Activated CD8-positive, alpha-beta memory T cell treated with anti-CD3 and anti-CD28 coated beads for 36 hours (primary cell): ENCODE results near the gene MORN1. TPM values are rescaled to one million over a fixed set of nuclear protein-coding genes. Genes with fewer than 3 reads are reported as not detected.

Experiments
- CTCF ChIA-PET: fragments of 350-600 bp; sonication (Branson Sonifier 250); formaldehyde crosslinking; loops from one replicate; lab custom pipeline; 2021; ENCODE audit warnings: antibody characterized with exemption; lab: Charles Lee
- POLR2A ChIA-PET: fragments of 350-600 bp; sonication (Branson Sonifier 250); formaldehyde crosslinking; loops from one replicate; lab custom pipeline; 2021; ENCODE audit warnings: antibody characterized with exemption; lab: Charles Lee
- total RNA-seq, 2 experiments: library from RNA; stranded (reverse); gene quantifications; one replicate each; pipeline ENCODE4 v1.2.3, GENCODE V29; 2021

Gene MORN1
- total RNA-seq, 2 experiments from 2014 or later, result 8.7 to 9.9 TPM

DNA sequence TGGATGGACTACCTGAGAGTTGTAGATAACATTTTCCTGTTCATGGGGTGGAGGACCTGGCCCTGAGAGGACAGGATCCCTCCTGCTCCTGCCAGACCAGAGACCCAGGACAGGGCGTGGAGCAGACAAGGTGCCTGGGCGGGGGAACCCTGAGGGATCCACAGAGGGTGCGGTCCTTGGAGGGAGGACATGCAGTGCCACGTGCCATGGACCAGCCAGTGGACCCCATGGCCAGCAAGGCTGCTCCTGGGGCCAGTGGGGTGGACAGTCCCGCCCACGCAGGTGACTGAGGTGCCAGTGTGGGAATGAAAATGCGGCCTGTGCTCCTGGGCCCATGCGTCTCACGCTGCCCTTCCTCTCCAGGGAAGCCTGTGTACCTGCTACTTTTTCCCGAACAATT is 3.9 kb upstream of the MORN1 start:
- CTCF ChIA-PET, result interaction anchor here (1.8 kb wide), 1 partner anchor 200 kb away, joined by 6 read pairs; no protein-coding TSS in a partner anchor
- POLR2A ChIA-PET, result interaction anchor here (0.6 kb wide), 1 partner anchor 1131 kb away, joined by 7 read pairs; no protein-coding TSS in a partner anchor

GRCh38 chr1:2394761-2395160 is 3.4 kb upstream of the MORN1 start:
- POLR2A ChIA-PET, result no interaction called here
- CTCF ChIA-PET, result interaction anchor here (1.8 kb wide), 1 partner anchor 199 kb away, joined by 6 read pairs; no protein-coding TSS in a partner anchor

DNA sequence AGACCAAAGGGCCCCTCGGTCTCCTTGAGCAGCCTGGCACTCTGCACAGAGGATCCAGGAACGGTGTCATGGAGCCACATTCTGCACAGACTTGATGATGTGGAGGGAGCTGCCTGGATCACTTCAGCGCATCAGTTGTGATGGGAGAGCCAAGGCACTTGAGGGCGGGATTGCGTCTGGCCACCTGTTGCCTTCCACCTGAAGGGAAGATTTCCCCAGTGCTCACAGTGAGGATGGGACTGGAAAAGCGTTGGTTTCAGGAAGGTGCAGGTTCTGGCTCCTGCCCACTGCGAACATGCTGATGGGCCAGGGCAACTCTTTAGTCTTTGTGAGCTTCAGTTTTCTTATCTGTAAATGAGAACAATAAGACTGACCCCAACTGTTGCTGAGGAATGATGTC is 2.9 kb upstream of the MORN1 start:
- CTCF ChIA-PET, result interaction anchor here (1.3 to 1.8 kb wide), 2 partner anchors 13 to 199 kb away, joined by 3 to 6 read pairs; no protein-coding TSS in a partner anchor
- POLR2A ChIA-PET, result no interaction called here

DNA sequence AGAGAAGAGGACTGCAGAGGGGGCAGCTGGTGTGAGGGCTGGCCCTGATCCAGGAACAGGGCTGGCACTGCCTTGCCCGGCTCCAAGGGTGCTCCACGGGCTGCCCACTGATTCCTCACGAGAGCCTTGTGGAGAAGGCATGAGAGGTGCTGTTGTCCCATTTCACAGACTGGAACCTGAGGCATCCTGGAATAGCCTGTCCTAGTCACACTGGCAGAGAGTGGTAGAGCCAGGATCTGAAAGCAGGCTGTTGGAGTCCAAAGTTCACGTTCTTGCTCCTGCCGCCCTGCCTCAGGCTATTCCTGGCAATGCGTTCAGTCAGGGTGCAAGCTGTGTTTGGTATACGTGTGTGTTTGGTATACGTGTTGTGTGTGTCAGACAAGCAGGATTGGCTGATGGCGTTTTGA is 2.1 kb upstream of the MORN1 start:
- POLR2A ChIA-PET, result no interaction called here

GRCh38 chr1:2392686-2393085 is 1.3 kb upstream of the MORN1 start:
- CTCF ChIA-PET, result no interaction called here
- POLR2A ChIA-PET, result interaction anchor here (0.6 kb wide), 1 partner anchor 164 kb away, joined by 4 read pairs; no protein-coding TSS in a partner anchor

More for the DNA sequence above, 2.1 kb upstream of the MORN1 start:
- CTCF ChIA-PET, result interaction anchor here (0.6 to 1.8 kb wide), 3 partner anchors 14 to 198 kb away, joined by 3 to 6 read pairs (median 3); no protein-coding TSS in a partner anchor

DNA sequence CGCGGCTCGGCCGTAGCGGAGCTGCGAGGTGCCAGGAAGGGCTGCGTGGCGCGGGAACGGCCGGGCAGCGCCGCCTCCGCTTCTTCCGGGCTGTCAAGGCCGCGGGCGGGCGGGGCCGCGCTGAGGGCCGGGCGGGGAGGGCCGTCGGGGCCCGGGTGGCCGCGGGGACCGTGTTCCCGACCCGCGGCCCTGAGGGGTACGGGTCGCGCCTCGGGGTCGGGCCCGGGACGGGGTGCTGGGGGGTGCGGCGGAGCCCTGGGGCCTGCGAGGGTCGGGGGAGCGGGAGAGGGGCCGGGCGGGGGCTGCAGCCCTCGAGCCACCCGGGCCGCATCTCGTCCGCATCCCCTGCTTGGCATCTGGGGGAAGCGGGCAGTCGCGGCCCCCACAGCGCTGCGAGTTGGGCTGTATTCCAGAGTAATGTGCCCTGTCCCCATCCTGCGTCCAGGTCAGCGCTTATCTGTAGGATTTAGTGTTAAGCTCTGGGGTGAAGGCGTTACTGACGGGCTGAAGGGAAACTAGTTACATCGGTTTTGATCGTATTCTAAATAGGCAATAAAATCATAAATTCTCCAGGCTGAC is 666 bp upstream of the MORN1 start:
- POLR2A ChIA-PET, result interaction anchor here (0.6 to 1.1 kb wide), 9 partner anchors 24 to 197 kb away, joined by 3 to 6 read pairs (median 4); partner anchors contain the start of gene FAAP20
- CTCF ChIA-PET, result interaction anchor here (0.8 to 2.3 kb wide), 3 partner anchors 10 to 25 kb away, joined by 3 to 12 read pairs (median 3); no protein-coding TSS in a partner anchor

DNA sequence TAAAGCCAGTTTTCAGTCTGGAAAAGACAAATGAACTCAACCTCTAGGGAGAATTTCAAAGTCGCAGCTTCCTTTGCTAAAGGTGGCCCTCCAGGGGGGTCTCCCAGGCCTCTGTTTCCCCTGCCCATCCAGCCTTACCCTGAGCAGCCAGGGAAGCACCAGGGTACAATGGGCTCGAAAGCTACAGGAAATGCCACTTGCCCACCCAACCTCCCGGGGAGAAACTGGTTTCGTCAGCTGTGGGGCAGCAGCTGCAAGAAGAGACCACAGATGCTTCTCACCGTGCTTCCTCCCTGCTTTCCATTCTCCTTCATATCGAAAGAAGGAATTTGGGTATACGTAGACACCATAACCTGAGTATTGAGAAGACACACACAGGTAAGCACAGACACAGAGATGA is 1.7 kb downstream of the MORN1 start:
- CTCF ChIA-PET, result interaction anchor here (1.4 to 2.0 kb wide), 2 partner anchors 11 to 194 kb away, joined by 3 to 11 read pairs; partner anchors contain the start of gene FAAP20
- POLR2A ChIA-PET, result no interaction called here

- POLR2A ChIA-PET, result interaction anchor here (0.9 kb wide), 1 partner anchor 159 kb away, joined by 3 read pairs; no protein-coding TSS in a partner anchor
These were observed 3.1 kb downstream of the MORN1 start for GRCh38 chr1:2388004-2388913.

DNA sequence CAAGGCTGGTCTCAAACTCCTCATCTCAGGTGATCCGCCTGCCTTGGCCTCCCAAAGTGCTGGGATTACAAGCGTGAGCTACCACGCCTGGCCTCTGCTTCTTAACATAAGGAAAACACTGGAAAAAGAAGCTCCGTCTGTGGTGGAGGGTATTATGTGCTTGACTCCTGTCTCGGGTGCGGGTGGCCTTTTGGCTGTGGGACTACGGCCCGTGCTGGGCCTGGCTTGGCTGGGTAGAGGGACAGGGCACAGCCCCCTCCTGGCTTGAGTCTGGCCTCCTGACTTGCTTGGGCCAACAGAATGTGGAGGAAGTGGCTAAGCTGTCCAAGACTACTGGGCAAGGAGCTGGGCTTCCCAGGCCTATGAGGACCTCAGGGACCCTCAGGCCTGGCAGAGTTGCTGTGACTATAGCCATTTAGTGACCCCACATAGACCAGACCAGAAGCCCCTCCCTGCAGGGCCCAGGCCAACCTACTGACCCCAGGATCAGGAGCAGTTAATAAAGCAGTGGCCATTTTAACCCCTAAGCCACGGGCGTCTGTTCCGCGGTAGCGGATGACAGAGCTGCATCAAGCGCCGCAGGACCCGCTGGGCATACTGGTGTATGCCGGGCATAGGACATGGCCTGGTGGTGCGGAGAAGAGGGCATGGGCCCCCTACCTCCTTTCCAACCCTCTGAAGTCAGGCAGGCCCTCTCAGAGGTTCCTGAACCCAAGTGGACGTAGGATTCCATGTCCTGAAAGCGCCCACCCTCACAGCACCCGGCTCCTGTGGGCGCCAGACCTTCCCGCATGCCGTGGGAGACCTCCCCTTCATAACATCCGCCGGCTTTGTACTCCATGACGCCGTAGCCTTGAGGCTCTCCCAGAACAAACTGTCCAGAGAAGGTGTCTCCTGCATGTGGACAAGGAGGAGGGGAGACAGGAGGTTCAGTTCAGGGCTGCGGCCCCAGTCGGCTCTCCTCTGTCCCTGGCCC is 4.4 kb downstream of the MORN1 start:
- CTCF ChIA-PET, result interaction anchor here (1.5 kb wide), 1 partner anchor 192 kb away, joined by 4 read pairs; the partner anchor contains the start of gene FAAP20
- POLR2A ChIA-PET, result no interaction called here

More at GRCh38 chr1:2388004-2388913, 3.1 kb downstream of the MORN1 start:
- CTCF ChIA-PET, result interaction anchor here (0.7 to 1.5 kb wide), 3 partner anchors 96 to 193 kb away, joined by 3 to 4 read pairs (median 4); partner anchors contain the start of gene FAAP20

DNA sequence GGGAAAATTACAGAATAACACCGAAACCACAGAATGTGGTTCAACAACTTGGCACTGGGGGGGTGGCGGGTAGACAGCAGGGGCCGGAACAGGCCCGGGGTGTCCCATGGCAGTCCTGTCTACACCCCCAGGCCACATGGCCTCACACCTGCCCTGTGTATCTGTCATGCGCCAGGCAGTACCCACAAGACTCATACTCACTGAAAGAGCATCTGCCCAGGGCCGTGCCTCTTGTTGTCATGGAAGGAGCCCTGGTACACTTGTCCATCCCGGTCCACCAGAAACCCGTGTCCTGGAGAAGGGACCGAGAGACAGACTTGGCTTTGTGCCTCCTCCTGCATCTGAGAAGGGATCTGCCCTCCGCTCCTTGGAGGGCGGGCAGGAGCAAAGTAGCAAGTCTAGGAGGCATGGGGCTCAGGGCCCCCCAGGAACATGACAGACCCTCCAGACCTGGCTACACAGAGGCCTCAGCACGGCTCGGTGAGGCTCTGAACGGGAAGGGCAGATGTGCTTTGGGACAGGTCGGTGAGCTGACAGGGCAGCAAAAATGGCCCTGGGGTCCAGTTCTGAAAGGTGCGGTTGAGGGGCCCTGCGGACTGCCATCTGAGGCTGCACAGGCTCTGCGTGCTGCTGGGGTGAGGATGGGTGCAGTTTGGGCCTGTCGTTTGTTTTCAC is 5.6 kb downstream of the MORN1 start:
- ChIA-PET CTCF (no interaction called here), POLR2A (no interaction called here)

DNA sequence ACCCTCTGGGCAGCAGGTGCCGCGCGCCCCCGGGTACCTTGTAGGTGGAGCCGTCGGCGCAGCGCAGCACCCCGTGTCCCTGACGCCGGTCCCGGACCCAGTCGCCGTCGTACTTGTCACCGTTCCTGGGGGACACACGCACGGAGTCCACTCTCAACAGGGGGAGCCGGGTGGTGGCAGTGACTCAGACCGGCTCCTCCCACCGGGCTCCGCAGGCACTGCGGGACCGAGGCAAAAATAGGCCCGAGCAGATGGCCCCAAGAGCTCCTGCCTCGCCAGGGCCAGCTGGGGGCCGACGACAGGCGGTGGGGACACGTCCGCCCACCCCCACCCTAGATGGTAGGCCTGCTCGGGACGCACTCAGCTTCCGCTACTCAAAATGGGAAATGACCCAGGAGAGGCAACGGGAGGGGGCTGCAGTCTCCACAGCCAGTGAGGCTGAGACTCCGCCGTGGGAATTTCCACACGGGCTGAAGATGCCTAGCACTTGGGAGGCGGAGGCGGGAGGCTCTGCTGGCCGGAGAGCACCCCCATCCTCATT is 6.3 kb downstream of the MORN1 start:
- POLR2A ChIA-PET, result no interaction called here
- CTCF ChIA-PET, result interaction anchor here (8.2 kb wide), 1 partner anchor 189 kb away, joined by 75 read pairs; the partner anchor contains the start of gene FAAP20

DNA sequence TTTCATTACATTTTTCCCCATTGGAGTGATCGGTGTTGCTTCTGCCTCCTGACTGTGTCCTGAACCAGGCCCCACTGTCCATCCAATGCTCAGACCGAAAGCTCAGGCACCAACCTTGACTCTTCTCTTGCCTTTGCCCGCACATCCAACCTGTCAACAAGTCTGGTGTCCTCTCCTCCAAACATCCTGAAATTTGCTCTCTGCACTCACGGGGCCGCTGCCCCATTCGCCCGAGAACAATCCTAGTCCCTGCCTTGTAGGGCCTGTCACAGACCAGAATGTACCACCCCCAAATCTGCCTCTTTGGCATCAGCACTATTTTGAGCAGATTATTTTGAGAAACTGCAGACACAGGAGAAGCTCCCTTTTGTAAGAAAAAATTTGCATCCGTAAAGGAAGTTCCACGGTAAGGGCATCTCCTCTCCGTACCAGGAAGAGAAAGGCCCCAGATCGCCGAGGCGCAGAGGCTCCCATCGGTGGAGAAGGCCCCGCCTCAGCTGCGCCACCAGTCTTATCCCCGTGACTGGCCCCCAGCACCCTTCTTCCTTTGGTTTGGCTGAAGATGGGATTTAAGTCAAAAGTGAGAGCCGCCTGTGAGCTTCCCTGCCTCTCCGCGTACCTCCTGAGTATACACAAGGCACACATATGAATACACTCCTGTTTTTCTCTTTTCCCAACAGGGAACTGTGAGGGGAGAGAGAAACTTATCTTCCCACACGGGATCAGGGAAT is 7.1 kb downstream of the MORN1 start:
- ChIA-PET POLR2A (no interaction called here), CTCF (interaction anchor here (8.2 kb wide), 1 partner anchor 189 kb away, joined by 75 read pairs; the partner anchor contains the start of gene FAAP20)

DNA sequence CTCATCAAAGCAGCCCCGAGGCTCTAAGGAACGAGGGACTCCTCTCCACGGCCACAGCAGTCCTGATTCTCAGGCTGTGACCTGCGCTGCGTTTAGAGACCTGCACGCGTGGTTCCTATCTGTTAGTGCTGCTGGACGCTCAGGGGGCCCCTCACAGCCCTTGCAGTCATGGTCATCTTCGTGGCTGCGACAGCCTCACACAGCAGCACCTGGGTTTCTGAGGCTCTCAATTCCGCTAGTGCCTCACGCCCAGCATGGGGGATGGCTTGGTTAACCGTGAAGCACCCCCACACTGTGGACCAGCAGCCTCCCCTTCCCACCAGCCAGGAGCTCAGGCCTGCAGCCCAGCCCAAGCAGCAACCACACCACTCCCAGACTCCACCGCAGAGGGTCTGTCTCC is 7.8 kb downstream of the MORN1 start:
- ChIA-PET CTCF (interaction anchor here (8.2 kb wide), 1 partner anchor 188 kb away, joined by 75 read pairs; the partner anchor contains the start of gene FAAP20), POLR2A (no interaction called here)

DNA sequence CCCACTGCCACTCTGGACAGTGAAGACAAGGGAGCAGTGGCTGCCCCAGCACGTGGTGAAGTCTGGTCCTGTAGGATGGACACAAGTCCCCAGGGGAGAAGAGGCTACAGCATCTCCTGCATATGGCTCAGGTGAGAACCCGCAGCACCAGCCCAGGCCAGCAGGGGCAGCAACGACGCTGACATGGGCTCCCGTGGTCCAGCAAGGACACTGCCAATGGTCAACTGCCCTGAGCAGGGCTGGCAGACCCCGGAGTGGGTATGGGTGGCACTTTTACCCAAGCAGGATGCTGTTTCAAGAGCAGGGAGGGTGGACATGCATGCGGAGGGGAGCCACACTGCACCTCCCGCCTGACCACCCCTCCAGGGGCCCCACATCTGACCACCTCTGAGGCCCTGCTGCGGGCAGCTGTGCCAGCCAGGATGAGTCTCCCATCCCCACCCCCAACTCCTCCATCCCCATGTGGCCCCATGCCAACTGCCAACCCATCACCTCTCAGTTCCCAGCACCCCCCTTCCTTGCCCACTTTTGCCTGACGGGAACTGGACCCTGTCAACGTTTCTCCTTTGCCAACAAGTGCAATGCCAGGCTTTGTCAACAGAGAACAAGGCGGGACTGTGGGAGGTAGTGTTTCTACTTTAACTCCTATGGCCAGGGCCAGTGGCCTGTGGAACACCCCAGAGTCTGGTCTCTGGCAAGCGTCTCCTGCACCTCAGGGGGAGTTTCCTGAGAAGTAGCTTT is 8.6 kb downstream of the MORN1 start:
- ChIA-PET POLR2A (interaction anchor here (0.5 to 1.7 kb wide), 3 partner anchors 13 to 264 kb away, joined by 3 to 7 read pairs (median 6); partner anchors contain the start of gene FAAP20), CTCF (interaction anchor here (0.8 to 8.2 kb wide), 19 partner anchors 8 to 206 kb away, joined by 3 to 75 read pairs (median 5); partner anchors contain the start of genes FAAP20, MORN1 and RER1)
